Measurements from ENCODE around the gene SYT2.
"Not testable (repeated sequence)": the region's sequence is repeated elsewhere in the genome, so short reads cannot be mapped to it uniquely, and the experiment has no call there.

Gene SYT2

DNA sequence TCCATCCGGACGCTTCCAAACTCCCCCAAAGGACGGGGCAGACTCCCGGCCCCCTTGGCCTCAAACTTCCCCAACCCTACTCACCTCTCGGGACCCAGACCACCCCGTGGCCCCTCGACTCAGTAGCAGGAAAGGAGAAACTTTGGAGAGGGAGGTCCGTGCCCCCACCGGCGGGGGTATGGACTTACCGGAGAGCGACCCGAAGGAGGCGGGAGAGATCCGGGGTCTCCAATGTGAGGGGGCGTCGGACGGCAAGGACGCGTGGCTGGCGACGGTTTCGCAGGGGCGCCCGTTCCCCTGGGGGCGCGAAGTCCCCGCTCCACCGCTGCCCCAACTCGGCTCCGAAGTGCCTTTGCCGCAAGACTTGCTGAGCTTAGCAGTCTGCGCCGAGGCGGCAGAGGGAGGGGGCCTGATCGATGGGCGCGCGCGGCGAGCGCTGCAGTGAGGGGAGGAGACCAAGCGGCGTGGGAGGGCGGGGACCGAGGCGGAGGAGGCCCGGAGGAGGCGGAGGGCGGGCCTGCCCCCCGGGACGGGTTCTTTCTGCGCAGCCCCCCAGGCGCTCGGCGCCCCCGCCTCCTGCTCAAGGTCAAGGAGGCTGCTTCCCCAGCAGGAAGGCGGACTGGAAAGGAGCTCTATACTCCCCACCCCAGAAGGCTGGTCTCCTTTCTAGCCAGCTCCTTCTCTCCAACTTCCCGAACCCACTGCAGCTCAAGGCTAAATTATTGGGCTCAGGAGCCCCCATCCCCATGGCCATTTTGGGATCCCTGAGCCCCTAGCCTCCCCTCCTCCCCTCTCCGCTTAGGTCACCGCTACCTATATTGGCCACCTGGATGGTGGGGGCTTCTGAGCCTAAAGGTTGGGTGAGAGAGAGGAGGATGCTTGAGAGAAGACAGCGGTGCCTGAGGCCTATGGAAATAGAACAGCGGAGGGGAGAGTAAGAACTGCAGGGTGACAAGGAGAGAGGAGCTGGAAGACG, at the start of gene SYT2:
TSS of gene SYT2 (minus strand) at position 385 of the 976 bp plus-strand sequence. CDS start 104,682 bp downstream, outside the sequence.
- H3K9me3 ChIP-seq (ENCODE audit: low read length): no peaks in the 10 kb centered on the region
- H3K36me3 ChIP-seq (ENCODE audit: insufficient read depth, low read length): no peaks in the 10 kb centered on the region
- peak within 1 kb of the TSS; percentile 52 for H2AFZ ChIP-seq (ENCODE audit: low read depth, low read length)
- H3K4me1 ChIP-seq (ENCODE audit: insufficient read depth, low read length): peaks cover 26% of the 10 kb centered on the region
- peaks cover 74% of the 10 kb centered on the region for H3K27me3 ChIP-seq (ENCODE audit: insufficient read depth, low read length)
- H3K4me3 ChIP-seq (ENCODE audit: low read length): peak within 1 kb of the TSS; percentile 39

GRCh38 chr1:202756391-202756790, 46.1 kb upstream of the SYT2 start:
- Histone ChIP-seq H3K4me3 (ENCODE audit: low read length) (no peak overlapping the region), H3K27me3 (ENCODE audit: insufficient read depth, low read length) (no peaks in the 10 kb centered on the region), H3K9me3 (ENCODE audit: low read length) (no peaks in the 10 kb centered on the region), H2AFZ (ENCODE audit: low read depth, low read length) (no peak overlapping the region), H3K36me3 (ENCODE audit: insufficient read depth, low read length) (peaks cover 99% of the 10 kb centered on the region), H3K4me1 (ENCODE audit: insufficient read depth, low read length) (no peaks in the 10 kb centered on the region)

DNA sequence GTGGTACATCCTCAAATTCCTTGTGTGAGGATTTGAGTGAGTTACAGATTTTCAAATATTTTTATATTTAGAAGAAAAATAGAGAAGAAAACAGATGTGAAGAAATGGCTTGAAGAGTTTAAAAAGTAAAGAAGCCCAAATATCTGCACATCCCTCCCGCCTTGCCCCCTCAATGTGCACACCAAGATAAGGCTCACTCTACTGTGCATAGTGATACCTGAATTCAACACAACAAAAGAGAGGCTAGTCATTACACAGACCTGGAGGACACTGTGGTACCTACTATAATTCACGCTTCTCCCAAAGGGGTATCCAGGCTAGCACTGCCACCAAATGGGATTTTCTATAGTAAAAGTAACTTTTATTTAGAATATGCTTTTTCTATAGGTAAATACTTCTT, 44.0 kb upstream of the SYT2 start:
- Histone ChIP-seq H3K9me3 (ENCODE audit: low read length) (no peaks in the 10 kb centered on the region), H3K27me3 (ENCODE audit: insufficient read depth, low read length) (no peaks in the 10 kb centered on the region), H3K36me3 (ENCODE audit: insufficient read depth, low read length) (peaks cover 96% of the 10 kb centered on the region), H3K4me1 (ENCODE audit: insufficient read depth, low read length) (no peaks in the 10 kb centered on the region), H2AFZ (ENCODE audit: low read depth, low read length) (no peak overlapping the region), H3K4me3 (ENCODE audit: low read length) (no peak overlapping the region)

DNA sequence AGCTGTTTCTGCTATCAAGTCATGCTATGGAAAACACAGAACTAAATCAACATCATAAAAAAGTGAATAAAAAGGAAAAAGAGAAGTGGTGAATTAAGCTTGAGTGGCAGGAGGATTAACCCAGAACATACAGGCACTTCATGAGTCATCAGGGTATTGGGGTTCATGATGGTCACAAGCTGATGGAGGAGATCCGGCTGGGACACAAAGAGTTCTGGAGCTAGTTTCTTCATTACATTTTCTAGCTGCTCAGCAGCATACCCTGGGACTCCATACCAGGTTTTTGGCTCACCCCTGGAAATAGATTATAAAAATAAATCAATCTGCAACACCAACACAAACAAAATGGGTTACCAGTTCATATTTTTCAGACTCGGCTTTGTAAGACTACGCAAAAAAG, 42.5 kb upstream of the SYT2 start:
- peaks cover 95% of the 10 kb centered on the region for H3K36me3 ChIP-seq (ENCODE audit: insufficient read depth, low read length)

DNA sequence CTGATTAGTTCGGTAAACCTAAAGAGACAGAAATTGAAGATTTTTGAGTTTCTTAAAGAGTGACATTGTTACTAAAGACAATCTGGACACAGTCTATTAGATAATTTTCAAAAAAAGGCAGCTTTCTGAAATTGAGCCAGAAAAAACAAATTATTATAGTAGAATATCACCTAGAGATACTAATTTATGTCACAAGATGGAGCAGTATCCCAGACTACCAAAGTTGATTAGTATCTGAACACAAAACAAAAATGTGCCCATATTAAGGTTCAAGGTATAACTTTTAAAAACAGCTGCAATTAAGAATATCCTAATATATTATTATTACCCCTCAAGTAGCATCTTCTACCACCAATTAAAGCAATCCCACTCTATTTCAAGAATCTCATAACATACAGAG, 40.5 kb upstream of the SYT2 start:
- Histone ChIP-seq H3K36me3 (ENCODE audit: insufficient read depth, low read length) (peaks cover 94% of the 10 kb centered on the region), H3K9me3 (ENCODE audit: low read length) (no peaks in the 10 kb centered on the region), H3K27me3 (ENCODE audit: insufficient read depth, low read length) (no peaks in the 10 kb centered on the region), H3K4me3 (ENCODE audit: low read length) (no peak overlapping the region), H3K4me1 (ENCODE audit: insufficient read depth, low read length) (no peaks in the 10 kb centered on the region), H2AFZ (ENCODE audit: low read depth, low read length) (no peak overlapping the region)

More for the DNA sequence above, 42.5 kb upstream of the SYT2 start:
- Histone ChIP-seq H2AFZ (ENCODE audit: low read depth, low read length) (no peak overlapping the region), H3K4me1 (ENCODE audit: insufficient read depth, low read length) (no peaks in the 10 kb centered on the region), H3K27me3 (ENCODE audit: insufficient read depth, low read length) (no peaks in the 10 kb centered on the region), H3K4me3 (ENCODE audit: low read length) (no peak overlapping the region), H3K9me3 (ENCODE audit: low read length) (no peaks in the 10 kb centered on the region)

GRCh38 chr1:202750024-202750423, 39.8 kb upstream of the SYT2 start:
- no peaks in the 10 kb centered on the region for H3K4me1 ChIP-seq (ENCODE audit: insufficient read depth, low read length)
- no peak overlapping the region for H2AFZ ChIP-seq (ENCODE audit: low read depth, low read length)
- H3K36me3 ChIP-seq (ENCODE audit: insufficient read depth, low read length): peaks cover 94% of the 10 kb centered on the region
- peaks cover under 1% of the 10 kb centered on the region for H3K9me3 ChIP-seq (ENCODE audit: low read length)
- H3K4me3 ChIP-seq (ENCODE audit: low read length): no peak overlapping the region
- no peaks in the 10 kb centered on the region for H3K27me3 ChIP-seq (ENCODE audit: insufficient read depth, low read length)

GRCh38 chr1:202745323-202745888, 35.2 kb upstream of the SYT2 start:
- Histone ChIP-seq H3K36me3 (ENCODE audit: insufficient read depth, low read length) (peaks cover 94% of the 10 kb centered on the region), H3K4me3 (ENCODE audit: low read length) (no peak overlapping the region), H3K9me3 (ENCODE audit: low read length) (peaks cover 16% of the 10 kb centered on the region), H3K4me1 (ENCODE audit: insufficient read depth, low read length) (no peaks in the 10 kb centered on the region), H3K27me3 (ENCODE audit: insufficient read depth, low read length) (no peaks in the 10 kb centered on the region), H2AFZ (ENCODE audit: low read depth, low read length) (no peak overlapping the region)

DNA sequence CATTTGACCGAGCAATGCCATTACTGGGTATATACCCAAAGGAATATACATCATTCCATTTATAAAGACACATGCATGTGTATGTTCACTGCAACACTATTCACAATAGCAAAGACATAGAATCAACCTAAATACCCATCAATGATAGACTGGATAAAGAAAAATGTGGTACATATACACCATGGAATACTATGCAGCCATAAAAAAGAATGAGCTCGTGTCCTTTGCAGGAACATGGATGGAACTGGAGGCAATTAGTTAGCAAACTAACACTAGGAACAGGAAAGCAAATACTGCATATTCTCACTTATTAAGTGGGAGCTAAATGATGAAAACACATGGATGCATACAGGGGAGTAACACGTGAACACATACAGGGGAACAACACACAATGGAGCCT, 34.5 kb upstream of the SYT2 start:
- peaks cover 88% of the 10 kb centered on the region for H3K36me3 ChIP-seq (ENCODE audit: insufficient read depth, low read length)

GRCh38 chr1:202742496-202742895, 32.2 kb upstream of the SYT2 start:
- Histone ChIP-seq H3K4me1 (ENCODE audit: insufficient read depth, low read length) (no peaks in the 10 kb centered on the region), H3K36me3 (ENCODE audit: insufficient read depth, low read length) (peaks cover 85% of the 10 kb centered on the region), H3K4me3 (ENCODE audit: low read length) (no peak overlapping the region), H3K9me3 (ENCODE audit: low read length) (peaks cover 16% of the 10 kb centered on the region), H2AFZ (ENCODE audit: low read depth, low read length) (no peak overlapping the region), H3K27me3 (ENCODE audit: insufficient read depth, low read length) (no peaks in the 10 kb centered on the region)

More for the DNA sequence above, 34.5 kb upstream of the SYT2 start:
- not testable (repeated sequence) for H3K4me1 ChIP-seq (ENCODE audit: insufficient read depth, low read length); H3K4me3 ChIP-seq (ENCODE audit: low read length); H2AFZ ChIP-seq (ENCODE audit: low read depth, low read length); H3K27me3 ChIP-seq (ENCODE audit: insufficient read depth, low read length)
- peaks cover 16% of the 10 kb centered on the region for H3K9me3 ChIP-seq (ENCODE audit: low read length)

DNA sequence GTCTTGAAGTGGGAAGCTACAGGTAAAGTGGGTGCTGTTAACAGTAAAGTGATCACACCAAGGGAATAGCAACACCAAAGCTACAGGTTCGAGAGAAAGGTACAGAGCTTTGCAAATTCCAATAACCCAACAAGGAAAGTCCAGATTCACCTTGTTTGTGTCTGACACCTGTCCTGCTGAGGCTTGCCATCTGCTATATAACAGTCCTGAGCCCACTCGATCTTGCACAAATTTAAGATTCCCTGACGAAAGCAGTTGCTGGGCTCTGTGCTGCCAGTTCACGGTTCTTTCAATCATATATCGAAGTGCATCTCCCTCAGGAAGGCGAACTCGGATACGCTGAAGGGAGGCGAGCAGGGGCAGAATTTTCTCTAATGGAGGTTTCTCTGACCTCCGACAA, 23.0 kb upstream of the SYT2 start:
- no peak overlapping the region for H2AFZ ChIP-seq (ENCODE audit: low read depth, low read length)
- no peaks in the 10 kb centered on the region for H3K27me3 ChIP-seq (ENCODE audit: insufficient read depth, low read length)
- H3K9me3 ChIP-seq (ENCODE audit: low read length): no peaks in the 10 kb centered on the region
- peaks cover 97% of the 10 kb centered on the region for H3K36me3 ChIP-seq (ENCODE audit: insufficient read depth, low read length)
- no peaks in the 10 kb centered on the region for H3K4me1 ChIP-seq (ENCODE audit: insufficient read depth, low read length)
- H3K4me3 ChIP-seq (ENCODE audit: low read length): no peak overlapping the region

DNA sequence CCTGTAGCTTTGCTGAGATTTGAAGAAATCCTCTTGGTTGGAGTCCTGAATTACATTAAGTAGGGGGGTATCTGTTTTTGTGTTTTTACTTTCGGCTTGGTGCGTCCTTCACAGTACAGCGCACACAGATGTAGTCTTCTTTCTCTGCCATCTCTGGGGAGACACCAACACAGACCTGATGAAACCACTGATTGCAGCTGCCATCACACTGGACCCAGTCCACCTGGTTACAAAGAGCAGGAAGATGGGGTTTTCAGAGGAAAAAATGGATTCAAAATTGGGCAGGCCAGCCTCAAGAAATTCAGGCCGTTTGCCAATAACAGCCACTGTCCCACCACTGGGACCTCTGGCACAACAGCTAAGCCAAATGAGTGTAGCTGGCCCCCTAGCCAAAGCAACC, 18.7 kb upstream of the SYT2 start:
- Histone ChIP-seq H2AFZ (ENCODE audit: low read depth, low read length) (no peak overlapping the region), H3K4me1 (ENCODE audit: insufficient read depth, low read length) (no peaks in the 10 kb centered on the region), H3K4me3 (ENCODE audit: low read length) (no peak overlapping the region), H3K27me3 (ENCODE audit: insufficient read depth, low read length) (no peaks in the 10 kb centered on the region), H3K9me3 (ENCODE audit: low read length) (no peaks in the 10 kb centered on the region), H3K36me3 (ENCODE audit: insufficient read depth, low read length) (peaks cover 96% of the 10 kb centered on the region)

DNA sequence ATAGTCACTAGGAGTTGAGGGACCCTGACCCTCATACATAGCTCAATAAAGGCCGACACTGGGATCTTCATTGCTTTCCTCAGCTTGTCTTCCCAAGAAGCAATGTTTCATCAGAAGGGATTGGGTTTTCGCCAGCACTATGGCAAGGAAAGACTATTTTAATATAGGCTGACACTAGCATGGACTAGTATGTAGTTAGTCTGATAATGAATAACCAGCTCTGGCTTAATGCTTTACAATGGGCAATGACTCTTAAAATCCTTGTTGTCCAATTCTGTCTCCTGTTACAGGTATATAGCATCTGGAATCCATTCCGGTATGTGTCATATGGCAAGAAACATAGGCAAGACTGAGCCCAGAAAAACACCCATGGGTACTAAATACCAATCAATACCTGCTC, 15.3 kb upstream of the SYT2 start:
- Histone ChIP-seq H3K27me3 (ENCODE audit: insufficient read depth, low read length) (no peaks in the 10 kb centered on the region), H3K4me1 (ENCODE audit: insufficient read depth, low read length) (no peaks in the 10 kb centered on the region), H3K9me3 (ENCODE audit: low read length) (no peaks in the 10 kb centered on the region), H3K4me3 (ENCODE audit: low read length) (no peak overlapping the region), H2AFZ (ENCODE audit: low read depth, low read length) (no peak overlapping the region), H3K36me3 (ENCODE audit: insufficient read depth, low read length) (peaks cover 62% of the 10 kb centered on the region)

GRCh38 chr1:202723708-202724107, 13.5 kb upstream of the SYT2 start:
- Histone ChIP-seq H3K9me3 (ENCODE audit: low read length) (no peaks in the 10 kb centered on the region), H3K27me3 (ENCODE audit: insufficient read depth, low read length) (no peaks in the 10 kb centered on the region), H3K4me3 (ENCODE audit: low read length) (no peak overlapping the region), H2AFZ (ENCODE audit: low read depth, low read length) (no peak overlapping the region), H3K4me1 (ENCODE audit: insufficient read depth, low read length) (no peaks in the 10 kb centered on the region), H3K36me3 (ENCODE audit: insufficient read depth, low read length) (peaks cover 44% of the 10 kb centered on the region)

Measured in neuron (in vitro differentiated cells).